GM12872 (cell line): ENCODE measurements around the gene ADD1.

Experiments
- TF ChIP-seq, protein P1 (sequence below): IDR thresholded peaks from 3 replicates; pipeline ENCODE4 v1.5.1; 2011; ENCODE audit warnings: low read depth, mild to moderate bottlenecking, low read length, moderate library complexity; ENCODE audit not compliant: insufficient read depth

The ADD1 gene

DNA sequence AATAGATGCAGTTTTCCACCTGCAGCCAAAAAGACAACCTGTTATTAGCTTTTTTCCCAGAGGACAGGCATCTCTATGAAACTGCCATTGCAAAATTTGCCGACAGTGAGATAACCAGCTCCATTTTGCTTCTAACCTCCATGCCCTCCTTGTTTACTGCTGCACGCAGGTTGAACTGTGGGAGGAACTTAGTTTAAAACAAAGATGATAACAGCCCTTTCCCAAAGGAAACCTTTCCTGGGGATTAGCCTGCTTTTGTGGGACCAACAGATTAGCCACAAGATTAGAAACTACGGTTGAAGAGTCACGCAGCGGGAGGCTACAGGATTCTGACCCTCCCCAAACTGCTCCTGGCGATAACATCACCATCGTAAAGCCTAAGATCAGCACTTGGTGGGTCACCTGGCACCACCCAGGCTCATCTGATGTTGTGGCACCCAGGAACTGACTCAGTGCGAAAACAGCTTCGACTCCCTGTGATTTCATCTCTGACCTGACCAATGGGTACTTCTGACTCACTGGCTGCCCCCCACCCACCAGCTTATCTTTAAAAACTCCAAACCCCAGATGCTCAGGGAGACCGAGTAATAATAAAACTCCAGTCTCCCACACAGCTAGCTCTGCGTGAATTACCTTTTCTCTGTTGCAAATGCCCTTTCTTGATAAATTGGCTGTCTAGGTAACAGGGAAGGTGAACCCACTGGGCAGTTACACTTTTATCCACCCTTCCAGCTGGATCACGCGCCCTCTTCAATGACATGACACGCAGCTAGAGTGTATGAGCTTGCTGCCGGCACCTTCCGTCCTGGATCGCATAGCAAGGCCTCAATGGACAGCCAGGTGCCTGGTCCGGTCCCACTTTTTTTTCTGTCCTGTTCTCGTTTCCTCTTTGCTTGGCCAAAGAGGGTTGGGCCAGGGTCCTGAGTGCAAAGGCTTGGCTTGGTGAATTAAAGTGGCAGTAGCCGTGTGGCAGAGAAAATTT is 92.4 kb downstream of the ADD1 start:
- TF ChIP-seq, protein P1, sequence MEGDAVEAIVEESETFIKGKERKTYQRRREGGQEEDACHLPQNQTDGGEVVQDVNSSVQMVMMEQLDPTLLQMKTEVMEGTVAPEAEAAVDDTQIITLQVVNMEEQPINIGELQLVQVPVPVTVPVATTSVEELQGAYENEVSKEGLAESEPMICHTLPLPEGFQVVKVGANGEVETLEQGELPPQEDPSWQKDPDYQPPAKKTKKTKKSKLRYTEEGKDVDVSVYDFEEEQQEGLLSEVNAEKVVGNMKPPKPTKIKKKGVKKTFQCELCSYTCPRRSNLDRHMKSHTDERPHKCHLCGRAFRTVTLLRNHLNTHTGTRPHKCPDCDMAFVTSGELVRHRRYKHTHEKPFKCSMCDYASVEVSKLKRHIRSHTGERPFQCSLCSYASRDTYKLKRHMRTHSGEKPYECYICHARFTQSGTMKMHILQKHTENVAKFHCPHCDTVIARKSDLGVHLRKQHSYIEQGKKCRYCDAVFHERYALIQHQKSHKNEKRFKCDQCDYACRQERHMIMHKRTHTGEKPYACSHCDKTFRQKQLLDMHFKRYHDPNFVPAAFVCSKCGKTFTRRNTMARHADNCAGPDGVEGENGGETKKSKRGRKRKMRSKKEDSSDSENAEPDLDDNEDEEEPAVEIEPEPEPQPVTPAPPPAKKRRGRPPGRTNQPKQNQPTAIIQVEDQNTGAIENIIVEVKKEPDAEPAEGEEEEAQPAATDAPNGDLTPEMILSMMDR, result no peak

- TF ChIP-seq, protein P1, result no peak
These were observed 93.1 kb downstream of the ADD1 start for GRCh38 chr4:2936773-2937145.

GRCh38 chr4:2937146-2937857 is 93.7 kb downstream of the ADD1 start:
- TF ChIP-seq, protein P1, result no peak

DNA sequence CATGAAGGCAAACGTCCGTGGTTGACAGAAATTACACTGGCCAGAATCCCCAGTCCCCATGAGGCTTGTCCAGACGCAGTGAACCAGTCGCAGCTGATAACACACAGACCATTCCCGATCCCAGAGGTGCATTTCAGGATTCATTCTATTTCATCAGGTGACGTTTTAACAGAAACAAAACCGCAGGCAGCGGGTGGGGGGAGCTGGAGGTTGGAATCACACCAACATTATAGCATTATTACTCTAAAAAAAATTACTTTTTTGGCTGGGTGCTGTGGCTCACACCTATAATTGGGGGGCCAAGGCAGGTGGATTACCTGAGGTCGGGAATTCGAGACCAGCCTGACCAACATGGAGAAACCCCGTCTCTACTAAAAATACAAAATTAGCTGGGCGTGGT is 94.3 kb downstream of the ADD1 start:
- TF ChIP-seq, protein P1, result no peak

DNA sequence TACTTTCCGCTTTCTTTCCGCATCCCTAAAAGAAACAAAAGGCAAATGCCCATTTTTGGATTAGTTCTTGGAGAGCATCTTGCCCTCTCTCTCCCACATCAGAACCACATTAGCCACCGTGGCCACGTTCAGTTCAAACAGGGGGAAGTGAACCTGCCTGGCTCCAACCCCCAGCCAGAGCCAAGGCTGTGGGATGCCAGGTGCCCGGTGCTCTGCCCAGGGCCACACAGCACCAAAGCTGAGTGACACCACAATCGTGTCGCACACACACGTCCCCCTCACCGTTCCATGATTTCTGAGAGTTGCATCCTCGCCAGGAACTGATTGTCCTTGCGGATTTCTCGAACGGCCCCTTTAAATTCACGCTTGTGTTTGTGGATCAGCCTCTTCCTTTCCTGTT is 95.3 kb downstream of the ADD1 start:
- TF ChIP-seq, protein P1, result no peak

DNA sequence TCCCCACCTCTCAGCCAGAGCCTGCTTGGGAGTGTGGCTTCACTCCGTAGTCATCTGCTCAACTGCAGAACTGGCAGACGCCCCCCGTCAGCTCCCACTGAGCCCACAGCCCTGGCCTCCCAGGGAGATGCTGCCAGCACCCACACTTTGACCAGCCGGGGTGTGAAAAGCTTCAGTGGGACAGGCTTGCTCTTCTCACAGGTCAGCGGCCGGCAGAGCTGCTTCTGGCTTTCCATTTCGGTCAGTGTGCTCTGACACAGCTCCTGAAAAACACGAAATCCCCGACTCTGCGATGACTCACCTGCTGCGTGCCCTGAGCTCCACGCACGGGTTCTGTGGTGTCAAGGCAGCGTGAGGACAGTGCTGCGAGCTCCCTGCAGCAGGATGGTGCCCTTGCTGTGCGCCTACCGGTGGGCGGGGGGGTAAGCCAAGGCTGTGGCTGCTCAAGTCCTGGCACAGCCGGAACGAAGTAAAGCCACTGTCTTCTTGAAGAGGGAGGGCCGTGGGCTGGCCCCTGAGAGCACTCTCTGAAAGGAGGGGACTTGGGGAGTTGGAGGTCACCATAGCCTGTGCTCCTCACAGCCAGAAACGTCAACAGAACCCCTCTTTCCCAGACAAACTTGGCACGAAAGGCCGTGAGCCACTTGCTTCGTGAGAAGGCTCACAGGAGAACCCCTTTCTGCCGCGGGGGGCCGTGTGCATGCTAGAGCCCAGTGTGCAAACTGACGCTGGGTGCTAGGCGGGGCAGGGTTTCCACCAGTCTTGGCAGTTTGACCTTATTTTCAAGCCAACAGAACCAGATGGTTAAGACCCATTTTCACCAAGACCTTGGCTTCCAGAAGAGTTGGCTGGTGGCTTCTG is 96.0 kb downstream of the ADD1 start:
- TF ChIP-seq, protein P1, result no peak
